ENCODE results near the gene PLEKHF1.

PLEKHF1 gene

GRCh38 chr19:29702161-29702962, 37.1 kb downstream of the PLEKHF1 start:
- Histone ChIP-seq H3K23ac (ENCODE audit: low read length in 2 of 2) (no peak overlapping the region), H3K4me1 (ENCODE audit: control insufficient read depth, insufficient read depth, low read depth, low read length) (no peaks in the 10 kb centered on the region), H3K27ac (ENCODE audit: low read length, poor library complexity, severe bottlenecking) (no peak overlapping the region), H3K4me3 (ENCODE audit: insufficient read depth in 1 of 2, low read depth in 1 of 2, low read length in 2 of 2) (no peak overlapping the region), H3K14ac (ENCODE audit: low read length in 2 of 2) (no peak overlapping the region), H3K27me3 (ENCODE audit: control insufficient read depth in 1 of 2, insufficient read depth in 1 of 2, low read length in 2 of 2) (no peaks in the 10 kb centered on the region), H4K91ac (ENCODE audit: low read length) (no peak overlapping the region), H4K8ac (ENCODE audit: low read length) (no peak overlapping the region), H3K79me1 (replicated peaks; ENCODE audit: low read length, poor library complexity, severe bottlenecking) (peaks cover 31% of the 10 kb centered on the region), H2BK120ac (ENCODE audit: low read depth, low read length) (no peak overlapping the region), H3K4me2 (ENCODE audit: low read length, poor library complexity, severe bottlenecking) (no peak overlapping the region), H3K9ac (ENCODE audit: low read length) (no peak overlapping the region), H2BK15ac (ENCODE audit: low read depth, poor library complexity, severe bottlenecking) (no peak overlapping the region), H3K4ac (ENCODE audit: low read depth in 1 of 2, low read length in 2 of 2) (no peak overlapping the region), H2AK5ac (ENCODE audit: low read length, severe bottlenecking) (no peak overlapping the region), H3K9me3 (ENCODE audit: control insufficient read depth, low read length) (no peaks in the 10 kb centered on the region), H2BK12ac (ENCODE audit: low read length in 2 of 2) (no peak overlapping the region), H2AFZ (ENCODE audit: low read depth, low read length) (no peak overlapping the region), H3K36me3 (ENCODE audit: control insufficient read depth in 1 of 2, insufficient read depth in 2 of 2, low read depth in 1 of 2, low read length in 2 of 2) (peaks cover 37 to 44% of the 10 kb centered on the region in 2 experiments), H3K18ac (ENCODE audit: low read depth in 1 of 2, low read length in 2 of 2) (no peak overlapping the region), H2BK5ac (ENCODE audit: low read depth, low read length, poor library complexity, severe bottlenecking) (no peak overlapping the region)
- DNase-seq: no peak
- 94% methylated on average over 30 of the region's 30 CpGs for WGBS

- H2AK5ac ChIP-seq (ENCODE audit: low read length, severe bottlenecking): no peak overlapping the region
Observed at GRCh38 chr19:29702963-29703320, 37.7 kb downstream of the PLEKHF1 start.

GRCh38 chr19:29704562-29705558, 39.6 kb downstream of the PLEKHF1 start:
- Histone ChIP-seq H2BK12ac (ENCODE audit: low read length in 2 of 2) (no peak overlapping the region), H2BK15ac (ENCODE audit: low read depth, poor library complexity, severe bottlenecking) (no peak overlapping the region), H2BK5ac (ENCODE audit: low read depth, low read length, poor library complexity, severe bottlenecking) (no peak overlapping the region), H3K79me1 (replicated peaks; ENCODE audit: low read length, poor library complexity, severe bottlenecking) (peaks cover 40% of the 10 kb centered on the region), H3K18ac (ENCODE audit: low read depth in 1 of 2, low read length in 2 of 2) (no peak overlapping the region), H3K4me3 (ENCODE audit: insufficient read depth in 1 of 2, low read depth in 1 of 2, low read length in 2 of 2) (no peak overlapping the region), H2AFZ (ENCODE audit: low read depth, low read length) (no peak overlapping the region), H3K4me1 (ENCODE audit: control insufficient read depth, insufficient read depth, low read depth, low read length) (peaks cover 3% of the 10 kb centered on the region), H3K4me2 (ENCODE audit: low read length, poor library complexity, severe bottlenecking) (no peak overlapping the region), H3K4ac (ENCODE audit: low read depth in 1 of 2, low read length in 2 of 2) (no peak overlapping the region), H3K27ac (ENCODE audit: low read length, poor library complexity, severe bottlenecking) (no peak overlapping the region), H4K8ac (ENCODE audit: low read length) (no peak overlapping the region), H3K9ac (ENCODE audit: low read length) (no peak overlapping the region), H3K23ac (ENCODE audit: low read length in 2 of 2) (no peak overlapping the region), H2AK5ac (ENCODE audit: low read length, severe bottlenecking) (no peak overlapping the region), H3K14ac (ENCODE audit: low read length in 2 of 2) (no peak overlapping the region), H2BK120ac (ENCODE audit: low read depth, low read length) (no peak overlapping the region), H4K91ac (ENCODE audit: low read length) (no peak overlapping the region), H3K9me3 (ENCODE audit: control insufficient read depth, low read length) (no peaks in the 10 kb centered on the region), H3K27me3 (ENCODE audit: control insufficient read depth in 1 of 2, insufficient read depth in 1 of 2, low read length in 2 of 2) (no peaks in the 10 kb centered on the region), H3K36me3 (ENCODE audit: control insufficient read depth in 1 of 2, insufficient read depth in 2 of 2, low read depth in 1 of 2, low read length in 2 of 2) (peaks cover 48 to 49% of the 10 kb centered on the region in 2 experiments)
- WGBS: 96% methylated on average over 13 of the region's 14 CpGs
- no peak for DNase-seq

More at GRCh38 chr19:29702963-29703320, 37.7 kb downstream of the PLEKHF1 start:
- H3K9ac ChIP-seq (ENCODE audit: low read length): no peak overlapping the region
- peaks cover 27% of the 10 kb centered on the region for H3K79me1 ChIP-seq (replicated peaks; ENCODE audit: low read length, poor library complexity, severe bottlenecking)
- peaks cover 40 to 48% of the 10 kb centered on the region in 2 experiments for H3K36me3 ChIP-seq (ENCODE audit: control insufficient read depth in 1 of 2, insufficient read depth in 2 of 2, low read depth in 1 of 2, low read length in 2 of 2)
- H3K23ac ChIP-seq (ENCODE audit: low read length in 2 of 2): no peak overlapping the region
- H2AFZ ChIP-seq (ENCODE audit: low read depth, low read length): no peak overlapping the region
- H3K4me3 ChIP-seq (ENCODE audit: insufficient read depth in 1 of 2, low read depth in 1 of 2, low read length in 2 of 2): no peak overlapping the region
- no peak overlapping the region for H4K91ac ChIP-seq (ENCODE audit: low read length)
- no peak overlapping the region for H2BK12ac ChIP-seq (ENCODE audit: low read length in 2 of 2)
- WGBS: over 99% methylated on average over 9 of the region's 9 CpGs
- H4K8ac ChIP-seq (ENCODE audit: low read length): no peak overlapping the region
- no peak overlapping the region for H3K27ac ChIP-seq (ENCODE audit: low read length, poor library complexity, severe bottlenecking)
- H3K18ac ChIP-seq (ENCODE audit: low read depth in 1 of 2, low read length in 2 of 2): no peak overlapping the region
- no peak overlapping the region for H3K4me2 ChIP-seq (ENCODE audit: low read length, poor library complexity, severe bottlenecking)
- H3K9me3 ChIP-seq (ENCODE audit: control insufficient read depth, low read length): no peaks in the 10 kb centered on the region
- DNase-seq: no peak
- no peak overlapping the region for H2BK5ac ChIP-seq (ENCODE audit: low read depth, low read length, poor library complexity, severe bottlenecking)
- H3K27me3 ChIP-seq (ENCODE audit: control insufficient read depth in 1 of 2, insufficient read depth in 1 of 2, low read length in 2 of 2): no peaks in the 10 kb centered on the region
- no peaks in the 10 kb centered on the region for H3K4me1 ChIP-seq (ENCODE audit: control insufficient read depth, insufficient read depth, low read depth, low read length)
- H2BK15ac ChIP-seq (ENCODE audit: low read depth, poor library complexity, severe bottlenecking): no peak overlapping the region
- H2BK120ac ChIP-seq (ENCODE audit: low read depth, low read length): no peak overlapping the region
- no peak overlapping the region for H3K4ac ChIP-seq (ENCODE audit: low read depth in 1 of 2, low read length in 2 of 2)
- no peak overlapping the region for H3K14ac ChIP-seq (ENCODE audit: low read length in 2 of 2)

- no peak for DNase-seq
- no peak overlapping the region for H2AK5ac ChIP-seq (ENCODE audit: low read length, severe bottlenecking)
- H3K4me1 ChIP-seq (ENCODE audit: control insufficient read depth, insufficient read depth, low read depth, low read length): peaks cover 3% of the 10 kb centered on the region
- H2AFZ ChIP-seq (ENCODE audit: low read depth, low read length): no peak overlapping the region
- no peaks in the 10 kb centered on the region for H3K27me3 ChIP-seq (ENCODE audit: control insufficient read depth in 1 of 2, insufficient read depth in 1 of 2, low read length in 2 of 2)
- no peak overlapping the region for H3K18ac ChIP-seq (ENCODE audit: low read depth in 1 of 2, low read length in 2 of 2)
- H2BK5ac ChIP-seq (ENCODE audit: low read depth, low read length, poor library complexity, severe bottlenecking): no peak overlapping the region
- no peak overlapping the region for H3K9ac ChIP-seq (ENCODE audit: low read length)
- peaks cover 48 to 52% of the 10 kb centered on the region in 2 experiments for H3K36me3 ChIP-seq (ENCODE audit: control insufficient read depth in 1 of 2, insufficient read depth in 2 of 2, low read depth in 1 of 2, low read length in 2 of 2)
- H3K4me2 ChIP-seq (ENCODE audit: low read length, poor library complexity, severe bottlenecking): no peak overlapping the region
- no peak overlapping the region for H4K8ac ChIP-seq (ENCODE audit: low read length)
- no peaks in the 10 kb centered on the region for H3K9me3 ChIP-seq (ENCODE audit: control insufficient read depth, low read length)
- WGBS: 99% methylated on average over 9 of the region's 9 CpGs
- no peak overlapping the region for H3K4ac ChIP-seq (ENCODE audit: low read depth in 1 of 2, low read length in 2 of 2)
- H3K4me3 ChIP-seq (ENCODE audit: insufficient read depth in 1 of 2, low read depth in 1 of 2, low read length in 2 of 2): no peak overlapping the region
- H3K14ac ChIP-seq (ENCODE audit: low read length in 2 of 2): no peak overlapping the region
- H3K79me1 ChIP-seq (replicated peaks; ENCODE audit: low read length, poor library complexity, severe bottlenecking): peaks cover 47% of the 10 kb centered on the region
- H2BK120ac ChIP-seq (ENCODE audit: low read depth, low read length): no peak overlapping the region
- no peak overlapping the region for H2BK15ac ChIP-seq (ENCODE audit: low read depth, poor library complexity, severe bottlenecking)
- no peak overlapping the region for H2BK12ac ChIP-seq (ENCODE audit: low read length in 2 of 2)
- H4K91ac ChIP-seq (ENCODE audit: low read length): no peak overlapping the region
- no peak overlapping the region for H3K27ac ChIP-seq (ENCODE audit: low read length, poor library complexity, severe bottlenecking)
- H3K23ac ChIP-seq (ENCODE audit: low read length in 2 of 2): no peak overlapping the region
Observed at GRCh38 chr19:29705706-29706105, 40.4 kb downstream of the PLEKHF1 start.

All from mesenchymal stem cell (in vitro differentiated cells and primary cell).